ENCODE measurements around the gene GREB1L.
"Not testable (repeated sequence)": the region's sequence is repeated elsewhere in the genome, so short reads cannot be mapped to it uniquely, and the experiment has no call there.

The GREB1L gene

GRCh38 chr18:21264651-21265050 lies 22.6 kb downstream of the GREB1L start:
- no peak for DNase-seq (ENCODE audit: low read depth in 2 of 2)

- DNase-seq (ENCODE audit: low read depth in 2 of 2): no peak
These were observed 24.1 kb downstream of the GREB1L start for GRCh38 chr18:21265971-21266673.

DNA sequence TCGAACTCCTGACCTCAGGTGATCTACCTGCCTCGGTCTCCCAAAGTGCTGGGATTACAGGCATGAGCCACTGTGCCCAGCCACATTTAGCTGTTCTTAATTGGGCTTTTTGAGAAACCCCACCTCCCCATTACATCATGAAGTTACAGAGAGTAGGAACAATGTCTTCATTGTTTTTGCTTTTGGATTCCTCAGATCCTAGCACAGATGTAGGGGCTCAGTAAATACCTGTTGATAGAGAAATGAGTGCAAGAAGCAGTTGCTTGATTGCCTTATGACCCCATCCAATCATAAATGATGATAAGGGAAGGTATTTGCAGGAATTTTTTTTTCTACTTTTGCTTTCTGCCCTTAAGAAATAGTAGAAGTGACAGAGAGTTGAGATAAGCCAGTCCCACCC lies 25.4 kb downstream of the GREB1L start:
- DNase-seq (ENCODE audit: low read depth in 2 of 2): no peak

DNA sequence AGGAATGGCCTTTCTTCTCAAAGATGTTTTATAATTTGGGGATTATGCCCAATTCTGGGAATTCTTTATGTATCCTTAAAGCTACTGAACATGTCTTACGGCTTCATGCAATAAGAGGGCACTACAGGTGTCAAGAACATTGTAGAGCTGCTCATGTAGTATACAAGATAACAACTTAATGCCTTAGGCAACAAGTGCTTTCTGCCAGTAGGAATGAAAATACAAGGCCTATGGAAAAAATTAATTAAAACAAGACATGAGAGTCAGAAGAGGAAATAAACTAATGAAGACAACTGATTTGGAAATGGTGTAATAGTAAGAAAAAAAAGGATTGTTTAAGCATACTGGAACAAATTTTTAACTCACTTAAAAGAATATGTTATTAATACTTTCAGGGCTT lies 27.3 kb downstream of the GREB1L start:
- no peak for DNase-seq (ENCODE audit: low read depth in 2 of 2)

DNA sequence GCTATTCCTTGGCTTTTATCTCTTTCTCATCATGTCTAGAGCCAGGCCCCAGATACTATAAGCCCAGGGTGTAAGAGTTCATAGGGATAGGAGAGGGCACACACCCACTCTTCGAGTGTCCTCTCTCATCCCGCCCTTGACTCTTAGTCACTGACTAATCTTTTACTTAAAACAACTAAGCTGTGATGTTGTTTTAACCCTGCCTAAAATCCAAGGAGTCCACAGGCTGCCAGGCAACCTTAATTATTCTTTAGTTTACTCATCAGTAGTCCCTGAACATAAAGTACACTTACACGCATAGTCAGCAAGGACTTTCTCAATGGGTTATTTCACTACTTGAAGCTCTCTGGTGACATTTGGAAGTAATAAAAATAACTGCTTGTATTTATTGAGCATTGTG lies 28.4 kb downstream of the GREB1L start:
- DNase-seq (ENCODE audit: low read depth in 2 of 2): no peak

- DNase-seq (ENCODE audit: low read depth in 2 of 2): no peak
These were observed 30.1 kb downstream of the GREB1L start for GRCh38 chr18:21272016-21272579.

- no peak for DNase-seq (ENCODE audit: low read depth in 2 of 2)
These were observed 31.5 kb downstream of the GREB1L start for GRCh38 chr18:21273568-21273967.

GRCh38 chr18:21275645-21276044 lies 33.6 kb downstream of the GREB1L start:
- no peak for DNase-seq (ENCODE audit: low read depth in 2 of 2)

- no peak for DNase-seq (ENCODE audit: low read depth in 2 of 2)
These were observed 35.5 kb downstream of the GREB1L start for GRCh38 chr18:21277578-21277977.

- not testable (repeated sequence) for DNase-seq (ENCODE audit: low read depth in 2 of 2)
These were observed 36.2 kb downstream of the GREB1L start for GRCh38 chr18:21278218-21278617.

- no peak for DNase-seq (ENCODE audit: low read depth in 2 of 2)
These were observed 39.6 kb downstream of the GREB1L start for GRCh38 chr18:21281603-21282002.

DNA sequence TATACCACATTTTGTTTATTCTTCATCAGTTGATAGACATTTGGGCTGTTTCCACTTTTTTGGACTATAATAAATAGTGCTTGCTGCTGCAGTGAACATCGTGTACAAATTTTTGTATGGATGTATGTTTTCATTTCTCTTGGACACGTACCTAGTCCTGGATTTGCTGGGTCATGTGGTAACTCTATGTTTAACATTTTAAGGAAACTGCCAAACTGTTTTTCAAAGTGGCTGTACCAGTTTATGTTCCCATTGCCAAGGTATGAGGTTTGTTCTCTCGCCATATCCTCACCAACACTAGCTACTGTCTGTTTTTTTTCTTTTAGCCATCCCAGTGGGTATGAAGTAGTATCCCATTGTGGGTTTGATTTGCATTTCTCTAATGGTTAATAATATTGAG lies 42.5 kb downstream of the GREB1L start:
- DNase-seq (ENCODE audit: low read depth in 2 of 2): no peak

GRCh38 chr18:21289827-21290226 lies 47.8 kb downstream of the GREB1L start:
- no peak for DNase-seq (ENCODE audit: low read depth in 2 of 2)

GRCh38 chr18:21291106-21291505 lies 49.1 kb downstream of the GREB1L start:
- no peak for DNase-seq (ENCODE audit: low read depth in 2 of 2)

DNA sequence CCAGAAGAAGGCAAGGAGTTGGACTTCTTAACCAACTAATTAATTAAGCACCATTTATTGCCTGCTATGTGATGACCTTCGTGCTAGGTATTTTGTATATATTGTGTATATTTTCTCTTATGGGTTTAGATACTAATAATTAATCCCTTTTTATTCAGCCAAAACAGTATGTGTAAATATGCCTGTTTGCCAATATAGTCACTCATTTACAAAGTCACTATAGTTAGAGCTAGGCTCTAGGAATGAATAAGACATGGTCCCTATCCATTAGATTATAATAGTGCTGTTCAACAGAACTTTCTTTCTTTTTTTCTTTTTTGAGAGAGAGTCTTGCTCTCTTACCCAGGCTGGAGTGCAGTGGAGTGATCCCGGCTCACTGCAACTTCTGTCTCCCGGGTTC lies 51.4 kb downstream of the GREB1L start:
- DNase-seq (ENCODE audit: low read depth in 2 of 2): no peak

- no peak for DNase-seq (ENCODE audit: low read depth in 2 of 2)
These were observed 53.1 kb downstream of the GREB1L start for GRCh38 chr18:21295101-21295500.

- no peak for DNase-seq (ENCODE audit: low read depth in 2 of 2)
These were observed 54.0 kb downstream of the GREB1L start for GRCh38 chr18:21296045-21296444.

- DNase-seq (ENCODE audit: low read depth in 2 of 2): no peak
These were observed 56.3 kb downstream of the GREB1L start for GRCh38 chr18:21298351-21298750.

DNA sequence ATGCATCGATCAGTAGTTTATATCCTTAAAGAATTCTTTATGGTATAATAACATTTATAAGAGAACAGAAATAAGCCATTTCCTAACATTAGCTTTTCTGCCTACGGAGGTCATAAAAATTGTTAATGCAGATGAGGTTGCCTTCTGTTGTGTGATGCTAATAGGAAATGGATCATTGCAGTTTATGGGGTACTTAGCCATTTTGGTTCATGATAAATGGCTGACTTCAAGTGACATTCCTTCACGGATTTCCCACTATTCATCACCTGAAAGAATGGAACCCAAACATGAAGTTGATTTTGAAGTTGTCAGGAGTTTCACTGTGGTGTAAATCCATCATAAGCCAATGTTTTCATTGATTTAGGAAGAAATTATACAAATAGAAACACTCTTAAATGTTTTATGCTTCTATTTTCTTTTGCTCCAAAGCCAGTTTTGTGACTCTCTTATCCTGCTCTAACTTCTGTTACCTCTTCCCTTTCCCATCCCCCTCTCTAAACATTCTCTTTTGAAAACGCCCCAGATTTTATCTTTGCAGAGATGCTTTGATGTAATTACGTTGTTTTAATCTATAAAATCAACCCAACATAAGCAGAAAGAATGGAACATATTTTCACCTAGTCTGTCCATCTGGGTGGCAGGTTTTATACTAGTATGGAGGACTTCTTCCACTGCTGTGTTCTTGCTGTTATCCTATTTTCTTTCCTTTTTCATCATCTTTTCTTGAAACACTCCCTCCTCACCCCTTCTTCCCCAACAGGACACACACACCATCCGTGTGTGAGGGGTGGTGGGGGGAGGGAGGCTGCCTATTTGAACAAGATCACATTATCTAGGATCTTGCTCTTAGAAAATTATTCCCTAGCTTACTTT lies 58.2 kb downstream of the GREB1L start:
- no peak for DNase-seq (ENCODE audit: low read depth in 2 of 2)

DNA sequence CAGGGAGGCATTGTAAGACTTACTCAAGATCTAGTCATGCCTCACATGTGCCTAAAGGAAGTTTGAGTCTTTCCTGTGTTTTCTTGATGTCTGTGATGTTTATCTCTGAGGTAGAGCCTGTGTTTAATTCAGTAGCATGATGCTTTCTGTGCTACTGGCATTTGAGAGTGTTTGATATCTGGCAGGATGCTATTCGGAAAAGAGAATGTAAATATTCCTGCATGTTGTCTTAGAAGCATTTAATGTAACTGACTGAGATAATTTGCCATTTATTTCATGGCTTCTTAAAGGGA lies 58.8 kb downstream of the GREB1L start:
- DNase-seq (ENCODE audit: low read depth in 2 of 2): no peak

DNA sequence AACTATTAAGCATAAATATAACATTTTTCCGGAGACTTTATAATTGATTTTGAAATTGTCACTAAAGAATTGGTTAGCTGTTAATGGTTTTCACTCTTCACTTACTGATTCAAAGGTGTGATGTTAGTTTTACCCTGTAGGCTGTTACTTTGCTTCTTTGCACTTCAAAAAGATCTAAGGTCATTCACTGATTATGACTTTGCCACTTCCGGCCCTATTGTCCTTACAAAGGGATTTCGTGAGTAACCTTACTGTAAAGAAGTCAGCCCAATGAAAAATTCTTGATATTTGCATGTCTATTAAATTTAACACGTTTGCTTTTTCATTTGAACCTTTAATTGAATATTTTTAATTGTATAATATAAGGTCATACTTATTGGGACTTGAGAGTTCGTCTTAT lies 61.4 kb downstream of the GREB1L start:
- DNase-seq (ENCODE audit: low read depth in 2 of 2): no peak

DNA sequence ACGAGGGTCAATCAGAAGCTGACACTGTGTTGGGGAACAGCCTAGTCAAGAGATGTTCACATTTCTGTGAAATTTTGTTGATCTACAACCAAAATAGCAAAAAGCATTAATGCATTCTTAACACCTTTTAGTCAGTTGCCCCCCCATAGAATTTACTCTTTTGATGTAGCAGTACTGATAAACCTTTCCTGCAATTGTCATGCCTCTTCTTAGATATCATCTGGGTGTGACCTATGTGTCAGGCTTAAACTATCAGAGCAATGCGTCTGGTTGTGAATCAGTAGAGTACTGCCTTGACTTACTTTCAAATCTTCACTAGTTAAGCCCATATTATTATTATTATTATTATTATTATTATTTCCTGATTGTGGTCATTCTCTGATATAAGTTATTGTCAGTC lies 61.9 kb downstream of the GREB1L start:
- no peak for DNase-seq (ENCODE audit: low read depth in 2 of 2)

- no peak for DNase-seq (ENCODE audit: low read depth in 2 of 2)
These were observed 63.6 kb downstream of the GREB1L start for GRCh38 chr18:21305621-21306020.

Data from stimulated activated CD4-positive, alpha-beta T cell treated with anti-CD3 and anti-CD28 coated beads, Interleukin-1b, Interleukin-23, amount 100 ng/mL, for 4 hours (primary cell).